NCI-H1417 (cell line): Measurements from ENCODE around the gene MPO.
A peak's percentile ranks its signal among the peaks of the same experiment; 100 is the strongest.

ENCODE experiments used
- DNase-seq, 3 experiments: peaks; one replicate each; lab custom pipeline; 2025; lab: John Stamatoyannopoulos, UW

The MPO gene

DNA sequence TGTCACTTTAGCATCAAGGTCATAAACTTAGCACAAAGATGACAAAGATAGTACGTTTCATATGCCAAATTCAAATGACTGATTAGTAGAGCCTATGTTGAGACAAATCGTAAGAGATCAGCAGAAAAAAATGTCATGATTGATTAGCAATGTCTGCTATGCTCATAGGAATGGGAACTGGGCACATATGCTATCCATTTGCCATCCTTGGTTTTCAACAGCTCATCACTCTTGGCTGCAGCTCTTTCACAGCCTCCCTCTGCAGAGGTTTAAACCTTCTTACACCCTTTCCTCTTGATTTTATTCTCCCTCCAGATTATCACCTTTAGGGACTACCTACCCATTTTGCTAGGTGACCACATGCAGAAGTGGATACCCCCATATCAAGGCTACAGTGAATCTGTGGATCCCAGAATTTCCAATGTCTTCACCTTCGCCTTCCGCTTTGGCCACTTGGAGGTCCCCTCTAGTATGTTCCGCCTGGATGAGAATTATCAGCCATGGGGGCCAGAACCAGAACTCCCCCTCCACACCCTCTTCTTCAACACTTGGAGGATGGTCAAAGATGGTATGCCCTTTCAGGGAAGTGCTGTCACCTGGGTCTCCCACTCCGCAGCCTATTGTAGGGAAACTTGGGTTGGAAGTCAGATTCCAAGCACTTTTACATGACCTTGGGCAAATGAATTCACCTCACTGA, 16.2 kb downstream of the MPO start:
- DNase-seq, result no peak

DNA sequence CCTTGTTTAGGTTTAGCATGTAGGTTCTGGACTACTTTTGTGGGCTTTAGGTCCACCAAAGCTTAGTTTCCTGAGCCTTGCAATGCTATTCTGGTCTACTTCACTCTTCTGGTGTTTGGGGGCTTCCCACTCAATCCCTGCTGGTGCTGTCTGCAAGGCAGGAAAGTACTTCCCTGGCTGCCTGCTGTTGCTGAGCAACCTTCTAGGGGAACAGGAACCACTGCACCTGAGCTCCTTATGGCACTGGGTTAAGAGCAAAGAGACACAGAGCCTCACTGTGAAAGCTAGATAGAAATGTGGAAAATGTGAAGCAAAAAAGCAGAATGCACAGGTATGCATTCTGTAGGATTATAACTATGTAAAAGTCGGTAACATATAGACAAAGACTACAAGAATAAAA, 17.0 kb downstream of the MPO start:
- DNase-seq, result peak in 1 of 3 experiments; percentile 37

DNA sequence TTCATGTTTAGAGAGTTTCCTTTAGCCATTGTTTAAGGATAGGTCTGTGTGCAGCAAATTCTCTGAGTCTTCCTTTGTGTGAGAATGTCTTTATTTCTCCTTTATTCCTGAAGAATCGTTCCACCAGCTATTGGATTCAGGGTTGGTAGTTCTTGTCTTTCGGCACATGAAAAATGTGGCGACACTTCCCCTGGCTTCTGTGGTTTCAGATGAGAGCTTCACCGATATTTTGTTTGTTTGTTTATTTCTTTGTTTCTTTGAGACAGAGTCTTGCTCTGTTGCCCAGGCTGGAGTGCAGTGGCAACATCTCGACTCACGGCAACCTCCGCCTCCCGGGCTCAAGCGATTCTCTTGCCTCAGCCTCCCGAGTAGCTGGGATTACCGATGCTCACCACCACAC, 18.6 kb downstream of the MPO start:
- DNase-seq, result no peak

DNA sequence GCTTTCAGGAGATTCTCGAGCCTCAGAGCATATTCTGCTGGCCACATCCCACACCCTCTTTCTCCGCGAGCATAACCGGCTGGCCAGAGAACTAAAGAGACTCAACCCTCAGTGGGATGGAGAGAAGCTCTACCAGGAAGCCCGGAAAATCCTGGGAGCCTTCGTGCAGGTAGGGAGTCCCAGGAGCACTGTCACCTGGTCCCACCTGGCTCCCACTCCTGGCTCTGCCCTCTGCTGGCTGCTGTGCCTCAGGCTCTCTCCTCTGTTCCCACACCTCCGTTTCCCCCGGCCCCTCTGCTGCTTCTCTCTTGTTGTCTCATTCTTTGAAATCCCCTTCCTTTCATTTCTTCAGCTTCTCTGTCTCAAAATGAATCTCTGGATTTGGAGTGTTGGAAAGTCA, 25.9 kb downstream of the MPO start:
- DNase-seq, result no peak

DNA sequence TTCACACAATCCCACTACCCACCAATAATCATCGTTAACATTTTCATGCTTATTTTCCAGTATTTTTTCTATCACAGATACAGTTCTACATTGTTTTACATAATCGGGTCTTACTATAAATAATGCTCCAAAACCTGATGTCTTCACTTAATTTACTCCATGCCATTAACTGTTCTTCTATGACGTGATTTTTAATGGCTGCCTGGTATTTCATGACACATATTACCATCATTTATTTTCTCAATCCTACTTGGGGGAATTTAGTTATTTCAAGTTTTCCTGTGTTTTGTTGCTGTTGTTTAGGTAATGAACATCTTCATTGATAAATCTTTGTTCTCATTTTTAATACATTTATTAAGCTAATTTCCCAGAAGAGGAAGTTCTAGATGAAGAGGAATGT, 27.7 kb downstream of the MPO start:
- no peak for DNase-seq

DNA sequence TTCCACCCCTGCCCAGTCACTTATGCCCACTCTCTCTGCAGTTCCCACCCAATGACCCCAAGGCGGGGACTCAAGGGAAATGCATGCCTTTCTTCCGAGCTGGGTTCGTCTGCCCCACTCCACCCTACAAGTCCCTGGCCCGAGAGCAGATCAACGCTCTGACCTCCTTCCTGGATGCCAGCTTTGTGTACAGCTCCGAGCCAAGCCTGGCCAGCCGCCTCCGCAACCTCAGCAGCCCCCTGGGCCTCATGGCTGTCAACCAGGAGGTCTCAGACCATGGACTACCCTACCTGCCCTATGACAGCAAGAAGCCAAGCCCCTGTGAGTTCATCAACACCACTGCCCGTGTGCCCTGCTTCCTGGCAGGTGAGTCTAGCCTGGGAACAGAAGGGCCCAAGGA, 28.6 kb downstream of the MPO start:
- DNase-seq, result no peak

DNA sequence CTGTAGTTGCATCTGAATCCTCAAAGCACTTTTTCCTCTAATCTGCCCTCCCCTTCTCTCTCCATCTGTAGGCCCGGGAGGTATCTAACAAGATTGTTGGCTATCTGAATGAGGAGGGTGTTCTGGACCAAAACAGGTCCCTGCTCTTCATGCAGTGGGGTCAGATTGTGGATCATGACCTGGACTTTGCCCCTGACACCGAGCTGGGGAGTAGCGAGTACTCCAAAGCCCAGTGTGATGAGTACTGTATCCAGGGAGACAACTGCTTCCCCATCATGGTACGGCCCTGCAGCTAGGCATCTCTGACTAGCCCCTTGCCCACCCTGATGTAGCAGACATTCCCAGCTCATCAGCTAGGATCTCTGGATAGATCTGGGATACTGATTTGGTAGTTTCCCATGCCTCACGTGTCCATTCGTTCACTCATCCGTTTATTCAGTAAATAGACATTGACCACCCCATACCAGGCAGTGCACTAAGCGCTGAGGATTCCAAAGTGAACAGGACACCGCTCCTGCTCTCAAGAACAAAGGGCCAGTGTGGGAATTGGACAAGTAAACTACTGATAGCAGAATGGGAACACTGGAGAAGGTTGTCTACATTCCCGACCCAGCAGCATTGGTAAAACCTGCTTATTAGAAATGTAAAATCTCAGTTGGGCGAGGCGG, 30.3 kb downstream of the MPO start:
- peak in 1 of 3 experiments; percentile 34 for DNase-seq

DNA sequence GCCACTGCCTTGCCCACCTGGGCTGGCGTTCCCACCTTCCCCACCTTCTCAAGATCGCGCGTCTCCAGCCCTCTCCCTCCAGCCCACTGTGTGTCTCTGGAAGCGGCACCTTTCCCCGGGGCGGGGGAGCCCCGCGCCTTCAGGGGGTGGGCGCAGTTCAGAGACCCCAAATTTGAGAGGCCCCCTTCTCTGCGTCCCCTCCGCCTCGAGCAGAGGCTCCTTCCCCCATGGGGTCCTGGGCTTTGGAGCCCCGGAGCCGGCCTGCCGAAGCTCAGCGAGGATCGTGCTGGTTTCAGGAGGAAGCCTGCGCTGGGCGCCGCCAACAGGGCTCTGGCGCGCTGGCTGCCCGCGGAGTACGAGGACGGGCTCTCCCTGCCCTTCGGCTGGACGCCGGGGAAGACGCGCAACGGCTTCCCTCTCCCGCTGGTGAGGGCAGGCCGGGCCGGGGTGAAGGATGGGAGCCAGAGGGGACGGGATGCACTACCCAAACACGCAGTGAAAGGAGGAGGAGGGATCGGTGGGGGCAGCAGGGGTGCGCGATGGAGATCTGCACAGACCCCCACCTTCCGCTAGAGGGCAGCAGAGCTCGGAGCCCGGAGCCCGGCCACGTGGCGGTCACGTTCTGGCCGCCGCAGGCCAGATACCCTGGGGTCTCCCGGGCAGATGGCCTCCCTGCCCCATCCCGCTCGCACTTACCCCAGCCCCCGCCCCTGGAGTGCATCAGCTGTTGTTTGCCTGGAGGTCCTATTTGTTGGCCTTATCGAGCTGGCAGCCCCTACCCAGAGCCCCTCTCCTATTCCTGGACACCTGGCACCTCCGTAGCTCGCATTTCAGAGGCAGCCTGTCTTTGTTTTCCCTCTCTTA, 31.2 kb downstream of the MPO start:
- peak; percentile 48 to 92 (median 90) for DNase-seq

DNA sequence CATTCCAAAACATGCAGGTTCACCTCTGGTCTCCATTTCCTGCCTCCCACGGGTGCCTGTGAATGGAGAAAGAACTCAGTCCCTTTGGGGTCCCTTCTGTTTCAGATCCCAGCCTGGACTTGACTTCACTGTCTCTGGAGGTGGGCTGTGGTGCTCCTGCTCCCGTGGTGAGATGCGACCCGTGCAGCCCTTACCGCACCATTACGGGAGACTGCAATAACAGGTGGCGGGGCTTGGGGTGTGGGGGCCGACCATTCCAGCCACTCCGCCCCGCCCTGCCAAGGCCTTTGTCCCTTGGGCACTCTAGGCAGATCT, 31.8 kb downstream of the MPO start:
- no peak for DNase-seq

DNA sequence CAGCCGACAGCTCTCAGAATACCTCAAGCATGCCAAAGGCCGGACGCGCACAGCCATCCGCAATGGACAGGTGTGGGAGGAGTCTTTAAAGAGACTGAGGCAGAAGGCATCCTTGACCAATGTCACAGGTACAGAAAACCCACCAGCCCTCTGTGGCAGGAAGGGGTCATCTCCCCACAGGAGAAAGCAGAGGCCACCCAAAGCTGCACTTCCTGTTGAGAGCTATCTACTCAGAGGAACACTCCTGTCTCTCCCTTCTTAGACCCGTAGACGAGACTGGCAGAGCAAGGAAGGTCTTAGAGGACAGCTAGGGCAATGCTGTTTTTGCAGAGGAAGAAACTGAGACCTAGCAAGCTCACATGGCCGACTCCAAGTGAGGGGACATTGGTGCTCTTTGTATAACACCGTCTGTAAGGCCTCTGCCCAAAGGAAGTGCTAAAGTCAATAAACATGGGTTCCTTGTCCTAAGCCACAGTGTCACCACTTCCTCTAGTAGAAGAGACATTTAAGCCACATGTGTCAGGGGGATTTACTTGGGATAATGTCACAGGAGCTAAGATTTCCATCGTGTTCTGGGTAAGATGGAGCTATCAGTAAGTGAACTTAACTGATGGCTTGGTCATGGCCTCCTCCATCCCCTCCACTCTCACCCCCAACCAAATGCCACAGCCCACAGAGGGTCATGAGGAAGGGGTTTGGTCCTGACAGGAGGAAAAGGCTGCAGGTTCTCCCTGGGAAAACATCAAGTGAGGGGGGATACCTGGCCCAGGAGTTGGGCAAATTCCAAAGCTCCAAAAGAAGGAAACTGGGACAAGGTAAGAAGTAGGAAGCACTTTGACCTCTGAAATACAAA, 33.0 kb downstream of the MPO start:
- no peak for DNase-seq

DNA sequence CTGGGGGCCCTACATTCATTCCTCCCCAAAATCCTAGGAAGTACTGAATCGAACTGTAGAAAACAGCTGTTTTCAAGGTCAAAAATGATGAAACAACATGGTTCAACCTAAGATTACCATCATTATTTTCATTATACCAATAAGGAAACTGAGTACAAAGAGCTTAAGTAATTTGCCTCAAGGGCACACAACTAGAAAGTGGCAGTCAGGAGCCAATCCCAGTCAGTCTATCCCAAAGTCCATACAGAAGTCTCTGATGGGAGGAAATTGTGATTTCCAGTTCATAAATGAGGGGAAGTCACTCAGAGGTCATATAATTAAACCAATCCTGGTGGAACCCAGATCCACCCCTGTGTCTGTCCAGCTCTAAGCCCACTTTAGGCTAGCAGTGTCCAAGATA, 34.0 kb downstream of the MPO start:
- DNase-seq, result no peak

DNA sequence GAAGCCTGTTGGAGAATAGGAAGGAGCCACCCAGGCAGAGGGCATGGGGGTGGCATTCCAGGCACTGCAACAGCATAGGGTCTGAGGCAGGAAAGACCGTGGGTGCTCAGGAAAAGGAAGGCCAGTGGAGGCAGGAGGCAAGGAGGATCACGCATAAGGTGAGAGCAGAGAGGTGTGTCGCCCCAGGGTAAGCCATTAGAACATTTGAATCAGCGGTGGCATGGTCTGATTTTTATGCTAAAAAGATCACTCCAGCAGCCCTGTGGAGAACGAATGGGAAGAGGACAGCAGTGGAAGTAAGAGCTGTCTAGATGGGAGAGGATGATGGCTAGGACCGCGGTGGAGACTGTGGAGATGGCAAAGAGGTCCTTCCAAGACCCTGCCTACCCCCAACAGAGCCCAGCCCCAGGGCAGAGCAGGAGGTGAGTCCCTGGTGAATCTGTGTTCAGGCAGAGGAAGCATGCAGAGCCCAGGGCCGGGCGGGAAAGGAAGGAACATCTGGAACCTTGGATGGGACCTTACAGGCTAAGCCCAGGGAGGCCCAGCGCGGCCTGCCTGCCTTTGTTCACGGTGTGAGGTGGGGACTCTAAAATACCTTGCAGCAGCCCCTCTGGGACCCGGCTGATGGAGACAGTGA, 34.5 kb downstream of the MPO start:
- no peak for DNase-seq

DNA sequence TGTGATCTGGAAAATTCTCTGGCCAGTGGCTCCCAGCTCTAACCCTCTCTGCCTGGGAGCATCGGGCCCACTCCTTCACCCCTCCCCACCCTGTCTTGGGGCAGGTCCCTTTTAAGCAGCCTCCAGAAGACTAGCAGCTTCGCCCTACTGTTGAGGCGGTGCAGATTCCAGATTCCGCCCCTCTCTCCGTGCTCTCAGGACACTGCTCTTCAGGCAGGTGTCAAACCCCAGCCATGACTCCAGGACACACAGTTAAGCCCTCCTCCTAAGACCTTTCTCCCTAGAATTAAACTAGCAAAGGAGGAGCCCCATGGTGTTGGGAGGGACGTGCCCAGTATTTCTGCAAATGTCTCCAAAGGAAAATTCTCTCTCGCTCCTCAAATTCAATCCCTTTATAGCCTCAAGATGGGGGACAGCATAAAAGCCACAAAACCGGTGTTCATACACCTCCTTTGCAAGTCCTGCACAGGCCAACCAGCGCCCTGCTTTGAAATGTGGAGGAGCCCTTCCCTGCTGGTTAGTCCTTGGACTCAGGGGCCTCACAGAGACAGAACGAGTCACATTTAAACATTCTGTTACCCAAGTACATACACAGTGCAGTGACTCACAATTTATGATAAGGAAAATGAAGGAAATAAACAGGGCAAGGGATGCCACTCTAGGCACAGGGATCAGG, 35.2 kb downstream of the MPO start:
- DNase-seq, result no peak

DNA sequence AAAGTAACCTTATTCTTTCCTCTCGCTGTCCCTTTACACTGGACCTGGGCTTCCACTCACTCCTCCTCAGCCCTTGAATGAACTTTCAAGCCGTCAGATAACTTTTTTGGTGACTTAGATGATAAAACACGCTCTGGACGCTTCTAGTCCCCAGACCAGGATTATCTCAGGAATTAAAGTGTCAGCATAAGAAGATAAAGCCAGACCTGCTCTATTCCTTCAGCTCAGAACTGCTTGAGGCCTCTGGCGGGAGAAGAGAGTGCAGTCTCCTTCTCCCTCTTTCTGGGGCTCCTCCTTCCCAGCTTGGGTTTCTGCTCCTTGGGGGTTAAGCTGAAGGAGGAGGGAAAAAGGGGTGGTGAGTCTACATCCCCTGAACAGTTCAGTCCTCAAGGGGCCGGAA, 35.8 kb downstream of the MPO start:
- no peak for DNase-seq

DNA sequence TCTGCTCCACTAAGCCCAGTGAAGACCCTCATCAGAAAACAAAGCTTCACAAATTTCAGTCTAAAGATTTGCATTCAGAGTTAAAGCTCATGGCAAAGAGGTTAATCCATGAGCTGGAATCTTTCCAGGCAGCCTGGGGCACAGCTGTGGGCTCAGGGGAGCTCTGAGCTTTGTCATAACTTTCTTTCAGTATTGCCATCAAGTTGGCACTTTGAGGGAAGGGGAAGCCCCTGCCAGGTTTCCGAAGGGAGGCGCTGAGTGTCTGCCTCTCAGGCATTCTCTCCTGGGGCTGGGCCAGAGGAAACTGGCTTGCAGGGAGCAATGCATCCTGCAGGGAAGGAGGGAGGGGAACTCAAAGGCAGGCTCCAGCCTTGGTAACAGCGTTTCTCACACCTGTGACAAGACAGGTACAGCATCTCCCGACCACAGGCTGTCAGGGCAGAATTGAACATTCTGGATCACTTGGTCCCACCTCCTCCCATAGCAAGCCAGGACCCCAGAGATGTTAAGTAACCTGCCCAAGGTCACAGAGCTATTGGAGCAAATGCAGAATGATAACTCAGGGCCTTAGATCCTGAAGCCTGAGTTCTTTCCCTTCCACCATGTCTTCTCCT, 38.5 kb downstream of the MPO start:
- no peak for DNase-seq

DNA sequence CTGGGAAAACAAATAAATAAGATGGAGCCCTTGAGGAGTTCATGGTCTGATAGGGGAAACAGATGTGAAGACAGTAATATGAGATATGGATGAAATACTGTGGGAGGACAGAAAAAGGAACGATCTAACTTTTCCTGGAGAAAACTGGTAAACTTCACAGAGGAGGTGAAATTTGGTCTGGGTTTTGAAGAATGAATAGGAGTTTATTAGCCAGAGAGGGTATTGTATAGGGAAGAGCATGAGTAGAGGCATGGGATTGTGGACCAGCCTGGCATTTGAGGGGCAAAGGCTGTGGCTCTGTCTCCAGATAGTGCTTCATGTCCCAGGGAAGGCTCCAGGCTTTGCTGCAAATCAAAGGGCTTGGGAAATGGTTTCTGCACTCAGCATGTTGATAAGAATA, 40.7 kb downstream of the MPO start:
- no peak for DNase-seq

DNA sequence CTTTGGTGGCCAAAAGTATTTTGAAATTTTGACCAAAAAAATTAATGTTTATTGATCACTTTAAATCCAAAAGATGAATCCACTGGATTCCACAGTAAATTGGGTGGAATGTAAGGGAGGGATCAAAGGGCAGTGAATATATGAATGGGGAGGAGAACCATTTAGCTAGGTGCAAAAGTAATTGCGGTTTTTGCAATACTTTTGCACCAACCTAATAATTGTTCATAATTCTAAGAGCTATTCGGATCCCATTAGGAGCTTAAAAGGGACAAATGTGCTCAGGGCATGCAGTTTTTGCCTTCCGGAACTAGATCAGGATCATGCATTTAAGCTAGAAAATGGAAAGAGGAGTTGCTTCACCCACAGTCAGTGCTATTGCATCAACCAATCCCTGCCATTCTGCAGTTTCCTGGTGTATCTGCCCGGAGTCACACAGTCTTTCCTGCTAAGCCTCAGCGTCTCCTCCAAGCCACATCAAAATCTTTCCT, 42.5 kb downstream of the MPO start, which contains the start of gene LPO:
TSS of gene LPO (plus strand) at position 438 of the 488 bp plus-strand sequence. CDS start 4,396 bp downstream, outside the sequence.
- DNase-seq, result no peak

DNA sequence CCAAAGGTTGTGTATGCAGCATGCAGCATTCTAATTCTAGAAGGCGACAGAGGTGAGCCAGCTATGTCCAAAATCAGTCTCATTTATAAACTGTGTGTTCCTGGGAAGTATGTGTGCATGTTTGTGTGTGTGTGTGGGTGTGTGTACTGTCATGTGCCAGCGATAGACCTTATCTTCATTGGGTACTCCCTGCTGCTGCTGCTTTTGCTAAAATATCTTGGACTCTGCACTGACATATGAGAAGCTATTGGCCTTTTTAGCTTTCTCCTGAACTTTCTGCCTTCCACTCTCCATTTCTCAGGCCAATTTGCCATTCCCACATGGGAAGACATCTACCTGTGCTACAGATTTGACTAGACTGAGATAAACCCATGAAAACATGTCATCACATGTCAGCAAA, 44.3 kb downstream of the MPO start:
- no peak for DNase-seq

DNA sequence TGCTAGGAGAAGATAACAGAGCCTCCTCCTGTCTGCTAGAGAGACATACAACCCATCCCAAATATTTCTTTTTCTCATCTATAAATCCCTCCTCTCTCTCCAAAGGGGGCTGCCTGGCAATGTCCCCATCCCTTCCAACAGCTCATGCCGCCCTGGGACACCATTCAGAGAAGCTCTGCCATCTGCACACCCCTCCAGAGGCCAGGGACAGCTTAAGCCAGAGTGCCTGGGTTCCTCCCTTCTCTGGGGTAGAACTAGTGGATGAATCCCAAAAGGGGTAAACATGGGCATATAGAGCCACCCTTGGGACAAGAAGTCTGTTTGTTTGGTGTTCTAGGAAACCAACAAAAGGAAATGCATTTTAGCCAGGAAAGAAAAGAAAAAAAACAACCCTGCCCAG, 44.9 kb downstream of the MPO start:
- DNase-seq, result no peak

DNA sequence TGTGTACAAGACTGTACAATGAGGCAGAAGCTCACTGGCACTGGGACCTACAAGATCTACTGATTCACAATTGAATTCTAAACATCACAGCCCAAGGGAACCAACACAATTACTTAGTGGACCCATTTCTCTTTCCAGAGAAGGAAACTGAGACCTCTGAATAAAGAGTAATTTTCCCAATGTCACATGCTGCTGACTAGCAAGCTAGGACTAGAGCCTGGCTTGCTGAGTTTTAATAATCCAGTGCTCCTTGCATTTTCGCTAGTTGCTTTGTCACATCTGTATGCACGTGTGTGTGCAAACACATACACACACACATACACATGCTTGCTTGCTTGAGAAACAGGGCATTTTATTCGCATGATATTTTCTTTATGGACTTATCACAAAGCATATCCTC, 46.2 kb downstream of the MPO start:
- no peak for DNase-seq
